ENCODE data around the gene CIC.

DNA sequence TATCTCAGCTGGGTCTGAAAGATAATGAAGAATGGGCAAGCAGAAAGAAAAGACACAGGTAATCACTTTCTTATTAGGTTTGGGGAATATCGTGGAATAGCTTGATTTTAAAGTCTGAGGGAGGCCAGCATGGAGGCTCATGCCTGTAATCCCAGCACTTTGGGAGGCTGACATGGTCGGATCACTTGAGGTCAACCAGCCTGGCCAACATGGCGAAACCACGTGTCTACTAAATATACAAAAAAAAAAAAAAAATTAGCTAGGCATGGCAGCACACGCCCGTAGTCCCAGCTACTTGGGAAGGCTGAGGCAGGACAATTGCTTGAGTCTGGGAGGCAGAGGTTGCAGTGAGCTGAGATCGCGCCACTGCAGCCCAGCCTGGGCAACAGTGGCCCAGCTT, 34.8 kb downstream of the CIC start:
- TF ChIP-seq, protein P1, sequence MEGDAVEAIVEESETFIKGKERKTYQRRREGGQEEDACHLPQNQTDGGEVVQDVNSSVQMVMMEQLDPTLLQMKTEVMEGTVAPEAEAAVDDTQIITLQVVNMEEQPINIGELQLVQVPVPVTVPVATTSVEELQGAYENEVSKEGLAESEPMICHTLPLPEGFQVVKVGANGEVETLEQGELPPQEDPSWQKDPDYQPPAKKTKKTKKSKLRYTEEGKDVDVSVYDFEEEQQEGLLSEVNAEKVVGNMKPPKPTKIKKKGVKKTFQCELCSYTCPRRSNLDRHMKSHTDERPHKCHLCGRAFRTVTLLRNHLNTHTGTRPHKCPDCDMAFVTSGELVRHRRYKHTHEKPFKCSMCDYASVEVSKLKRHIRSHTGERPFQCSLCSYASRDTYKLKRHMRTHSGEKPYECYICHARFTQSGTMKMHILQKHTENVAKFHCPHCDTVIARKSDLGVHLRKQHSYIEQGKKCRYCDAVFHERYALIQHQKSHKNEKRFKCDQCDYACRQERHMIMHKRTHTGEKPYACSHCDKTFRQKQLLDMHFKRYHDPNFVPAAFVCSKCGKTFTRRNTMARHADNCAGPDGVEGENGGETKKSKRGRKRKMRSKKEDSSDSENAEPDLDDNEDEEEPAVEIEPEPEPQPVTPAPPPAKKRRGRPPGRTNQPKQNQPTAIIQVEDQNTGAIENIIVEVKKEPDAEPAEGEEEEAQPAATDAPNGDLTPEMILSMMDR (IDR thresholded peaks at IDR 0.05; ENCODE audit: low read depth, low read length) = no peak
- TF ChIP-seq EZH2phosphoT487 (IDR thresholded peaks at IDR 0.05; ENCODE audit: low read depth) = no peak

Data from OCI-LY3 (cell line).